ENCODE data around the gene PPP2R5C. TPM values are rescaled to one million over a fixed set of nuclear protein-coding genes. Genes with fewer than 3 reads are reported as not detected.

PPP2R5C gene
- total and polyA plus RNA-seq, 9 of the 15 experiments (the other 6 are each of a cell fraction or from before 2014, with no cell fraction given), result 284 to 617 (median 395) TPM

DNA sequence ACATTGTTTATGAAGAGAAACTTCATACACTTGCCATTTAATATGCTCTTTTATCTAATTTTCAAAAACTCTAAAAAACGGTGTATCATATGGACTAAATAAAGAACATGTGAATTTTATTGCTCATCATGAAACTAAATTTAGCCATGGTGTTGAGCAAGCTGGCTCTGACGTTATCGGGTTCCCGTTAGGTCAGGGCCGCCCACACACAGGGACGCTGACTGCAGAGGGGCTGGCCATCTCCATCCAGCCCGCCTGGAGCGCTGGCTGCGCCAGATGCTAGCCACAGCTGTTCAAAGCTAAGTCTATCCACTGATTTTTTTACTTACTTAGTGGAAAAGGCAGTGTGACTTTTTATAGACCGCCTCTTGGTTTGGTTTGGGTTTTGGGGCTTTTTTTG lies 166.3 kb downstream of the PPP2R5C start (continued):
- TF ChIP-seq, protein P1, sequence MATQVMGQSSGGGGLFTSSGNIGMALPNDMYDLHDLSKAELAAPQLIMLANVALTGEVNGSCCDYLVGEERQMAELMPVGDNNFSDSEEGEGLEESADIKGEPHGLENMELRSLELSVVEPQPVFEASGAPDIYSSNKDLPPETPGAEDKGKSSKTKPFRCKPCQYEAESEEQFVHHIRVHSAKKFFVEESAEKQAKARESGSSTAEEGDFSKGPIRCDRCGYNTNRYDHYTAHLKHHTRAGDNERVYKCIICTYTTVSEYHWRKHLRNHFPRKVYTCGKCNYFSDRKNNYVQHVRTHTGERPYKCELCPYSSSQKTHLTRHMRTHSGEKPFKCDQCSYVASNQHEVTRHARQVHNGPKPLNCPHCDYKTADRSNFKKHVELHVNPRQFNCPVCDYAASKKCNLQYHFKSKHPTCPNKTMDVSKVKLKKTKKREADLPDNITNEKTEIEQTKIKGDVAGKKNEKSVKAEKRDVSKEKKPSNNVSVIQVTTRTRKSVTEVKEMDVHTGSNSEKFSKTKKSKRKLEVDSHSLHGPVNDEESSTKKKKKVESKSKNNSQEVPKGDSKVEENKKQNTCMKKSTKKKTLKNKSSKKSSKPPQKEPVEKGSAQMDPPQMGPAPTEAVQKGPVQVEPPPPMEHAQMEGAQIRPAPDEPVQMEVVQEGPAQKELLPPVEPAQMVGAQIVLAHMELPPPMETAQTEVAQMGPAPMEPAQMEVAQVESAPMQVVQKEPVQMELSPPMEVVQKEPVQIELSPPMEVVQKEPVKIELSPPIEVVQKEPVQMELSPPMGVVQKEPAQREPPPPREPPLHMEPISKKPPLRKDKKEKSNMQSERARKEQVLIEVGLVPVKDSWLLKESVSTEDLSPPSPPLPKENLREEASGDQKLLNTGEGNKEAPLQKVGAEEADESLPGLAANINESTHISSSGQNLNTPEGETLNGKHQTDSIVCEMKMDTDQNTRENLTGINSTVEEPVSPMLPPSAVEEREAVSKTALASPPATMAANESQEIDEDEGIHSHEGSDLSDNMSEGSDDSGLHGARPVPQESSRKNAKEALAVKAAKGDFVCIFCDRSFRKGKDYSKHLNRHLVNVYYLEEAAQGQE (IDR thresholded peaks at IDR 0.05; ENCODE audit: borderline replicate concordance), result no peak
- TF ChIP-seq, protein P1 (CRISPR knock-in tag; IDR thresholded peaks at IDR 0.05; ENCODE audit: low read depth), result no peak
- TF ChIP-seq ZNF12 (CRISPR knock-in tag; IDR thresholded peaks at IDR 0.05) (no peak), SAP30 (IDR thresholded peaks at IDR 0.05; ENCODE audit: borderline replicate concordance, insufficient read depth, low read depth, low read length, poor library complexity, severe bottlenecking) (no peak), FOSL1 (tag; conservative IDR thresholded peaks at IDR 0.05) (peak; percentile 58), FOXM1 (IDR thresholded peaks at IDR 0.05; ENCODE audit: low read depth) (no peak), FOXM1 (CRISPR knock-in tag; IDR thresholded peaks at IDR 0.05; ENCODE audit: low read depth) (no peak), C11orf30 (IDR thresholded peaks at IDR 0.05; ENCODE audit: low read depth) (no peak), NFE2L1 (tag; IDR thresholded peaks at IDR 0.05; ENCODE audit: borderline replicate concordance, low read depth) (no peak), SRSF7 (optimal IDR thresholded peaks at IDR 0.05; ENCODE audit: low read depth, low read length) (no peak), ATF1 (CRISPR knock-in tag; IDR thresholded peaks at IDR 0.05) (no peak), ATF1 (tag; IDR thresholded peaks at IDR 0.05) (peak; percentile 65), BRD4 (IDR thresholded peaks at IDR 0.05) (no peak)
- TF ChIP-seq, protein P2, sequence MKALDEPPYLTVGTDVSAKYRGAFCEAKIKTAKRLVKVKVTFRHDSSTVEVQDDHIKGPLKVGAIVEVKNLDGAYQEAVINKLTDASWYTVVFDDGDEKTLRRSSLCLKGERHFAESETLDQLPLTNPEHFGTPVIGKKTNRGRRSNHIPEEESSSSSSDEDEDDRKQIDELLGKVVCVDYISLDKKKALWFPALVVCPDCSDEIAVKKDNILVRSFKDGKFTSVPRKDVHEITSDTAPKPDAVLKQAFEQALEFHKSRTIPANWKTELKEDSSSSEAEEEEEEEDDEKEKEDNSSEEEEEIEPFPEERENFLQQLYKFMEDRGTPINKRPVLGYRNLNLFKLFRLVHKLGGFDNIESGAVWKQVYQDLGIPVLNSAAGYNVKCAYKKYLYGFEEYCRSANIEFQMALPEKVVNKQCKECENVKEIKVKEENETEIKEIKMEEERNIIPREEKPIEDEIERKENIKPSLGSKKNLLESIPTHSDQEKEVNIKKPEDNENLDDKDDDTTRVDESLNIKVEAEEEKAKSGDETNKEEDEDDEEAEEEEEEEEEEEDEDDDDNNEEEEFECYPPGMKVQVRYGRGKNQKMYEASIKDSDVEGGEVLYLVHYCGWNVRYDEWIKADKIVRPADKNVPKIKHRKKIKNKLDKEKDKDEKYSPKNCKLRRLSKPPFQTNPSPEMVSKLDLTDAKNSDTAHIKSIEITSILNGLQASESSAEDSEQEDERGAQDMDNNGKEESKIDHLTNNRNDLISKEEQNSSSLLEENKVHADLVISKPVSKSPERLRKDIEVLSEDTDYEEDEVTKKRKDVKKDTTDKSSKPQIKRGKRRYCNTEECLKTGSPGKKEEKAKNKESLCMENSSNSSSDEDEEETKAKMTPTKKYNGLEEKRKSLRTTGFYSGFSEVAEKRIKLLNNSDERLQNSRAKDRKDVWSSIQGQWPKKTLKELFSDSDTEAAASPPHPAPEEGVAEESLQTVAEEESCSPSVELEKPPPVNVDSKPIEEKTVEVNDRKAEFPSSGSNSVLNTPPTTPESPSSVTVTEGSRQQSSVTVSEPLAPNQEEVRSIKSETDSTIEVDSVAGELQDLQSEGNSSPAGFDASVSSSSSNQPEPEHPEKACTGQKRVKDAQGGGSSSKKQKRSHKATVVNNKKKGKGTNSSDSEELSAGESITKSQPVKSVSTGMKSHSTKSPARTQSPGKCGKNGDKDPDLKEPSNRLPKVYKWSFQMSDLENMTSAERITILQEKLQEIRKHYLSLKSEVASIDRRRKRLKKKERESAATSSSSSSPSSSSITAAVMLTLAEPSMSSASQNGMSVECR (CRISPR knock-in tag; IDR thresholded peaks at IDR 0.05), result no peak
- TF ChIP-seq, protein P3, sequence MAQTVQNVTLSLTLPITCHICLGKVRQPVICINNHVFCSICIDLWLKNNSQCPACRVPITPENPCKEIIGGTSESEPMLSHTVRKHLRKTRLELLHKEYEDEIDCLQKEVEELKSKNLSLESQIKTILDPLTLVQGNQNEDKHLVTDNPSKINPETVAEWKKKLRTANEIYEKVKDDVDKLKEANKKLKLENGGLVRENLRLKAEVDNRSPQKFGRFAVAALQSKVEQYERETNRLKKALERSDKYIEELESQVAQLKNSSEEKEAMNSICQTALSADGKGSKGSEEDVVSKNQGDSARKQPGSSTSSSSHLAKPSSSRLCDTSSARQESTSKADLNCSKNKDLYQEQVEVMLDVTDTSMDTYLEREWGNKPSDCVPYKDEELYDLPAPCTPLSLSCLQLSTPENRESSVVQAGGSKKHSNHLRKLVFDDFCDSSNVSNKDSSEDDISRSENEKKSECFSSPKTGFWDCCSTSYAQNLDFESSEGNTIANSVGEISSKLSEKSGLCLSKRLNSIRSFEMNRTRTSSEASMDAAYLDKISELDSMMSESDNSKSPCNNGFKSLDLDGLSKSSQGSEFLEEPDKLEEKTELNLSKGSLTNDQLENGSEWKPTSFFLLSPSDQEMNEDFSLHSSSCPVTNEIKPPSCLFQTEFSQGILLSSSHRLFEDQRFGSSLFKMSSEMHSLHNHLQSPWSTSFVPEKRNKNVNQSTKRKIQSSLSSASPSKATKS (CRISPR knock-in tag; IDR thresholded peaks at IDR 0.05), result no peak
